Measurements from ENCODE around the gene WFIKKN2.
"Not testable (repeated sequence)": the region's sequence is repeated elsewhere in the genome, so short reads cannot be mapped to it uniquely, and the experiment has no call there.

Gene WFIKKN2

DNA sequence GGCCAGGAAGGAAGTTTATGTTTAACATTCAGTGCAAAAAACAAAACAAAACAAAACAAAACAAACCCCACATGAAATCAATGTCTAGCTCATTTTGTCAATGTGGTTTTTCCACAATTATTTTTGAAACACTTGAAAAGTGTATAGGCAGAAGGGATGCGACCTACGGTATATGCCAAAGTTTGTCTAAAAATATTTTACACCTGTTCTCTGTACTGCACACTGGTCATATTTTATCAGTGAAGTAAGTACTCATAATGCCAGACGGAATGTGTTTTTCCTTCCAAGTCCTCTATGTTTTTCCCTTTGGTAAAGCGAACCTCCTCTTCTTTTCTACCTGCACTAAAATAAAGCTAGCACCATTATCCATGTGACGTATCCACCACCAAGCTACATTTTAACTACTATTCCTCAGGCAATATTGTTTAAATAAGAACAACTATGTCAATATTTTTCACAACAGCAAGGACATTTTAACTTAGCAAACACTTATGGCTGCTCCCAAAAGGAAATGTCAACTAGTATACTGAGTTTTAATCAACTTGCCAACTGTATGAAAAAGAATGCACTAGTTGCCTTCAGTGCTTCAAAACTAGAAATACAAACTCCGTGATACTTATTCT, 20.4 kb downstream of the WFIKKN2 start:
- DNase-seq, result no peak

DNA sequence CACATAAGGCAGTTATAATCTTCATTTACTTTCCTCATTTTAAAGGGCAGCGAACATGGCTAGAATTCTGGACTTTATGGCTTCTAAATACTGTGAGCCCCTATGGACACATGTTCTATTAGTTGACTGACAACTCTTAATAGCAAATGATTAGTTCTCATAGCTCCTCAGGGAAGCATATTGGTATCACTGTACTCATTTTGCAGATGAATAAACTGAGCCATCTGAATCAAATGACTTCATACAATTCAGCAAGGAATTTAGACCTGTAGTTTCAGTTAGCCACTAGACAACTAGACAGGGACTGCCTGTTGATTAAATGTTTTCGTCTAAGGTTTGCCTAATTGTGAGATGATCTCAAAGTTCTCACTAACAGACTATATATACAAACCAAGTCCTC, 21.0 kb downstream of the WFIKKN2 start:
- DNase-seq, result no peak

DNA sequence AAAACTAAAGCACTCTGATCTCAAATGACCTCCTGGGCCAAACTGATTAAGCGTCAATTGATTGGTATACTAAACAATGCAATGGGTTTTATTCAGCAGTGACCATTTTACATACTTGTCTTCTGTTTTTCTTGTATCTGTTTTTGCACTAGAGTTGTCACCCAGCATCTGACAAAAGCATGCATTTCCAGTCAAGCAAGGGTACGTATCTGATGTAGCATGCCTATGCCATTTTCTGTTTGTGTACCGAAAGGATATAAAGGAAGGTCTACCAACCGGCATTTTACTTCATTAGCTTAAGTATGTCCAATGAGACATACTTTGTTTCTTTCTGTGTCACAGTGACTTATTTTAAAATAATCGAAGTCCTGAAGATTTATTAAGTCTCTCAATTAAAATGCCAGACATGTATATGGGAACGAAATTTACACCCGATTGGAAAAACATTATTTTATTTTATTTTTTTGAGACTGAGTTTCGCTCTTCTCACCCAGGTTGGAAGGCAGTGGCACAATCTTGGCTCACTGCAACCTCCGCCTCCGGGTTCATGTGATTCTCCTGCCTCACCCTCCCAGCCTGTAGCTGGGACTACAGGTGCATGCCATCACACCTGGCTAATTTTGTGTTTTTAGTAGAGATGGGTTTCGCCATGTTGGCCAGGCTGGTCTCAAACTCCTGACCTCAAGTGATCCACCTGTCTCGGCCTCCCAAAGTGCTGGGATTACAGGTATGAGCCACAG, 23.3 kb downstream of the WFIKKN2 start:
- DNase-seq, result no peak

DNA sequence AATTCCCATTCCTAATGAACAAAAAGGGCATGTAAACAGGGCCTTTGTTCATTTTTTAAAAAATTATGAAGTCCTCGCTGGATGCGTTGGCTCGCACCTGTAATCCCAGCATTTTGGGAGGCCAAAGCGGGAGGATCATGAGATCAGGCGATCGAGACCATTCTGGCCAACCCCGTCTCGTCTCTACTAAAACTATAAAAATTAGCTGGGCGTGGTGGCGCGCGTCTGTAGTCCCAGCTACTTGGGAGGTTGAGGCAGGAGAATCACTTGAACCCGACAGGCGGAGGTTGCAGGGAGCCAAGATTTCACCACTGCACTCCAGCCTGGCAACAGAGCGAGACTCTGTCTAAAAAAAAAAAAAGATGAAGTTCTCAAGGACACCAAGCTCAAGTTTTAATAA, 24.3 kb downstream of the WFIKKN2 start:
- not testable (repeated sequence) for DNase-seq

DNA sequence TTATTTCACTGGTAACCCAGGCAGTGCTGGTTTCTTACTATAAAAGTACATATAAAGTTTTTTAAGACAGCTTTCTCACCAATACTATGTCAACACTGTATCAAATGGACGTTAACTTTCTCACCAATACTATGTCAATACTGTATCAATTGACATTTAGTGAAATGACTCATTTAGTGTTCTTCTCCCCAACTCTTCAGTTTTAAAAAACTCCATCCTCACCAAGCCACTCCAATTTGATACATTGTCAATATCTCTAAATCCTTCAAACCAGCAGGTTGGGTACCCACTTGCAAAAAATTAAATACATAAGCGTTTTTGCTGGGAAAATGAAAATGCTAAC, 25.9 kb downstream of the WFIKKN2 start:
- DNase-seq, result no peak

DNA sequence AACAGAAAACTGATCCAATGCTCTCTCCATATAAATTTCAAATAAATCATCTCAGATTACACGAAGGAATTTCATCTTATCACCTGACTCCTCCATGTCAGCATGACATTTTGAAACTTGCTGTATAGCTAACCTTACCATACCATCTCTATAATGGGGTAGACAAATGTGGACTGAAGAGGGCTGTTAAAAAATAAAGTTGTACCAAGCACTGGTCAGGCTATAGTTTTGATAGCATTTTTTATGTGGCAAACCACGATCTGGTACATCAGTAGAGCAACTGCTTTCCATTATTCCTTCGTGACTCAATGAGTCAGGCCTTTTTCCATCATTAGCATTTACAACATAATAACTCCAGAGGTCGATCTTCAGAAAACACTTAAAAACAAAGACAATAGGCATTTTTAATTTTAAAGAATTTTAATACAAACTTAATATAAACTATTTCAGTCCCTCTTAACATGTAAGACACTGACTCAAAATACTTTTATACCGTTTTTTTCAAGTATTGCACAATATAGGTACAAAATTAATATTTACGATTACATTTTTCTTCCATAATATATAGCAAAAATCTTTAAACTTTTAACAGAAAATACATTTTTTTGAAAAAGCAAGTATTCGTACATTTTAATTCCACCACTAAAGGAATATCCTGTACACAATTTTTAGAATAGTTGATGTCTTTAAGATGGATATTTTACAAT, 26.6 kb downstream of the WFIKKN2 start:
- no peak for DNase-seq

DNA sequence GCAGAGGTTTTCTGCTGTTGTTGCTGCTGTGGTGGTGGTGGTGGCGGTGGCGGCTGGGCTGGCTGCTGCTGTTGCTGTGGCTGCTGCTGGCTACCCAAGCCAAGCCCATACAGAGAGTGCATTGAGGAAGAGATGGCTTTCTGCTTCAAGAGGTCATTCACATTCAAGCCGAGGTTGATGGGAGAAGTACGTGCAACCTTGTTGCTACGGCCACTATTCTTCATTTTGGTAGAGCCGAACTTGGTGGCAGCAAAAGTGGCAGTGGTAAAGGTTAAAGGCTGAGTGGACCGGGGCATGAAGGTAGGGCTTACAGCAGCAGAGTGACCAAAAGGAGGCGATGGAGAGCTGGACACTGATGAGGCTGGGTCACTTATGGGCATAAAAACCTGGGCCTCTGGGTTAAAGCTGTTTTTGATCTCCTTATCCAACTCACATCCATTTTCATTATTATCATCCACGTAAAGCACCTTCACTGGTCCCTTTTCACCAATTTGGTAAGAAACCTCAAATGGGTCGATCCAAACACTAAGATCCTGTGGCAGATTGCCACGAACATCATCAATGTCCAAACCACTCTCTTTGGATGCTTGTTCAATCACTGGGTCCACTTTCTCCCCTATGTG, 27.9 kb downstream of the WFIKKN2 start:
- DNase-seq, result no peak

DNA sequence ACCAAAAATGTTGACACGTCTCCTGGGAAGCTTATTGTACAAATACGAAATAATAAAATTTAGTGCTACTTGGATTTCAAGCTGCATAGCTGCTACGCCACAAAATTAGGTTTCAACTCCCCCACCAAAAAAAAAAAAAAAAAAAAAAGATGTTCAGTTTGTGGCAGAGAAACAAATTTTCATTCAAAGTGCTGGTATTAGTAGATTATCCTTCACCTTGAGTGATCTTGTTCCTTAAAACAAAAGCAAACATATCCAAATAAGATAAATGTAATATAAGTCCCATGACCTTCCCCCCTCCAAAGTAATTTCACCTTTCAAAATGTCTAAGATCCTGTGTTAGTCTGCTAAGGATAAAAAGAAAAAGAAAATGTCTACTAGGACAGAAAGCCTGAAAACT, 28.5 kb downstream of the WFIKKN2 start:
- DNase-seq, result no peak

DNA sequence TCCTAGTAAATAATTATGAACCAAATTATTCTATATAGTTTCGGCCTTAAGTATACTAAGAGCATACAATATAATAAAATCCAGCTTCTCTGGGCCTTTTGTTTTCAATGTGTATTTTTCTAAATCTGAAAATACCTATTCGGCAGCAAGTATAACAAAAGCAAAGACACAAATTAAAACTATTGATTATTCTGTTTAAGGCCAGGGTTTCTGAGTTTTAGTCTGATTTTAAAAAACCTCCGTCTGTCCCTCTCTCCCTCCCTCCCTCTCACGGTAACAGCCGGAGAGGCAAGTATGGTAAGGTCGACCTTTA, 29.3 kb downstream of the WFIKKN2 start:
- DNase-seq, result no peak

DNA sequence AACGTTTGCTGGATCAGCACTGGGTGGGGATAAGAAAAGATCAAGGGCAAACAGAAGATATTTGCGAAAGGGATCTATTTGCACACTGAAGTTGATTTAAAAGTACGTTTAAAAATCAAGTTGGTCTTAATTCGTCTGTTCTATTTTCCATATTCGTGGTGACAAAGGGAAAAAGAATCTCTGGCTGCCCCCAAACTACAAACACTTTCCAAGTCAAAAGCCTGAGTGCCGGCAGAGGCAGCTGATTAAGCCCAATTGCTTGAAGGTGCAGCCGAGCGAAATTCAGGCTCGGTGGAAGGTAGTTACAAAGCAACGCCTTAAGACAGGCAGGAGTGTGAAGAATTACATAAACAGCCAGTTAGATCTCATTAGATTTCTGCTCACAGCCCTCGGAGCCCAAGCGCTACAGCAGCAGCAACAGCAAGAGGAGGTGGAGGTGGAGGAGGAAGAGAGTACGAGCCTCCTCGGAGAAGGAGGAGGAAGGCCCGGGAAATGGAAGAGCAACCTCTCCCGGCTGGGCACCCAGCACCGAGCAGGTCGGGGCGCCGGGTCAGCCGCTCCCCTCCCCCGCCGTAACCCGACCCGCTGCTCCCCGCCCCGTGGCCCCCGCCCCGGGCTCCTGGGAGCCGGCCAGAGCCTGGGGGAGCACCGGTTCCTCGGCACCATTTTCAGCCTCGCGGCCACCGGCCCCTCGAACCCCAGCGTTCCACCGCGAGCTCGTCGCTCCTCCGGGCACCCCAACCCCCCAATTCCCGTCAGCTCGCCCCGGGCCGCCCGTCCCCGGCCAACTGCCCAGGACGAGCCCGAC, 29.9 kb downstream of the WFIKKN2 start:
- DNase-seq, result peak; percentile 46

DNA sequence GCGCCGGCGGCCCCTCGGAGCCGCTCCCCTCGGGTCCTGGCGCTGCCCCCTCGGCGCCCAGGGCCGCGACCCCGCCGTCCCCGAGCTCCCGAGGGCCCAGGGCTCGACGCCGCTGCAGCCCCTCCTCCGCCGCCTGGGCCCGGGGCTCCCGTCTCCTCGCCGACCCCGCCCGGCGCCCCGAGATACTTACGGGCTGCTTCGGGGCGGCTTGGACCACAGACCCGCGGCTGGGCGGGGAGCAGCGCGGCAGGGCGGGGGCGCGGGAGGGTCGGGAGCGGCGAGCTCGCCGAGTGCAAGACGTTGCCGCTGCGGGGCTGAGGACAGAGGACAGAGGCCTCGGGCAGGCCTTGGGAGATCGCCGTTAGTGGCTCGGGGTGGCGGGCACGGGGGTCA, 30.5 kb downstream of the WFIKKN2 start:
- no peak for DNase-seq

DNA sequence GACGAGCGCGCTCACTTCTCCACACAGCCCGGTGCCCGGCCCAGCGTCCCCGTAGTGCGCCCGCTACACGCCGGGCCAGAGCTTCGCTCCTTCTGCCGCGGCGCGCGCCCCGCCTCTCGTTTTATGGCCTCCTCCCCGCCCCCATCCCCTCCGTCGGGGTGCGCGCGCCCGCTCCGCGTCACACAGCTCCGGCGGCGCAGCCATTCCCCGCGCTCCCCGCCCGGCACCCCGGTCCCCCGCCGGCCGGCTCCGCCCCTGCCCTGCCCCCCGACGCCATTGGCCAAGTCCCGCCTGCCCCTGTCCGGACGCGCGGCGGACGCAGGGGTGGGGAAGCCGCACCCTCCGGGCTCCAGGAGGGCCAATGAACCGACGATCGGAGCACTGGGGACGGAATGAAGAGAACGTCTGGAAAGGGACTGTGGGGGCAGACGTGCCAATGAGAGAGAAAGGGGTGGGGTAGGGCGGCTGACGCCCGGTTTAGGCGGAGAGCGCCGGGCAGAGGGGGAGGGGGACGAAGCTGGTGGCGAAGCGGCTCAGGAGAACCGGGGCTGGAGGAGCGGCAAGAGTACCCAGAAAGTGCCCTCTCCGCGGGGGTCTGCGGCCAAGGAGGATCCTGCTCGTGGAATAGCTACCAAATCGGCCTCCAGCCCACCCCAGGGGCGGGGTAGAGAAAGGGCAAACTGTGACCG, 31.0 kb downstream of the WFIKKN2 start, which contains the start of gene TOB1:
TSS of gene TOB1 (minus strand) at position 94 of the 689 bp plus-strand sequence. CDS start 2,337 bp downstream, outside the sequence.
- peak; percentile 93 for DNase-seq

DNA sequence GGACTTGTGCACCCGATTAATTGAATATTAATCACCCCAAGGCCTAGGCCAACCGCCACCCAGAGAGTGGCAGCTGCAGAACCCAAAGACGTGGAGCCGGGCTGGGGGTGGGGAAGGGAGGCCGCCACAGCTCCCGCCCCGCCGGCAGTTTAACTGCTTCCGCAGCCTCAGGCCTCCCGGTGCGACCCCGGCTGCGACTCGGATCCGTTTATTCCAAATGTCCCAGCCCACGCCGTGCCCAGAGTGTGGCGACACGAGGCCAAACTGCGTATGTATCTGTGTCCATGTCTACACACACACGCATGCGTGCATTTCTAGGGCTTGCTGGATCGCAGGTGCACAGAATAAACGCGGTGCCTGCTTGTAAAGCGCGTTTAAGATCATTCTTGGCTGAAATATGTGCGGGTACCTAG, 31.6 kb downstream of the WFIKKN2 start:
- peak; percentile 96 for DNase-seq

DNA sequence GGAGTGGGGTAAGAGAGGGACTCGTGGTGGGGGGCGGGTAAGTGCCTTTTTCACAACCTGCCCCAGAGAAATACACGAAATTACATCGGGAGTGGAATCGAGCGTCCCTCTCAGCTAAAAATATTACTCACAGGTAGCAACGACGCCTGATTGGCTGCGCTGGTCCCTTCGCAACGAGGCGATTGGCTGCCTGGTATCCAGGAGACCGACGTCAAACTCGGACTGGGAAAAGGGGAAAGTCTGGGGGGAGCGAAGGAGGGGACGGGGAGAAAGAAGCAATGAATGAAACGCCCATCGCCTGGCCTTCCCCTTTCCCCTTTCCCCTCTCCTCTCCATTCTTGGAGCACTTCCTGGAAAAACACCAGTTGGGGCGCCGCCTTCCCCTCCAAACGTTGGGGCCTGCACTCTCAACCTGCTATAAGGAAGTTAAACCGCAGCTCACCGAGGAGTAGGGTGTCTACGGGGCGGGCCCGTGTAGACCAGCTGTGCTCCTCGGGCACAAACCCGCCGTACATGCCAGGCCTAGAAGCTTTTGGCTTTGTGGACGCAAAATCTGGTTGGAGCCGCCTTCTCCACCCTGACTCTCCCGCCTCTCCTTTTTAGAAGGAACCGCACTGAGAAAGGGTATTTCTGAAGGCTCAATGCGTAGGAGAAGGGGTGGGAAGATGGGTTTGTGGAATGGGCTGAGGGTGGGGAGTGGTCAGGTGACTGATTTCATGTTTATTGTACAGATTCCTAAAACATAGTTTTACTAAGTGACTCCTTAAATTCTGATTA, 32.2 kb downstream of the WFIKKN2 start:
- DNase-seq, result peak; percentile 96

DNA sequence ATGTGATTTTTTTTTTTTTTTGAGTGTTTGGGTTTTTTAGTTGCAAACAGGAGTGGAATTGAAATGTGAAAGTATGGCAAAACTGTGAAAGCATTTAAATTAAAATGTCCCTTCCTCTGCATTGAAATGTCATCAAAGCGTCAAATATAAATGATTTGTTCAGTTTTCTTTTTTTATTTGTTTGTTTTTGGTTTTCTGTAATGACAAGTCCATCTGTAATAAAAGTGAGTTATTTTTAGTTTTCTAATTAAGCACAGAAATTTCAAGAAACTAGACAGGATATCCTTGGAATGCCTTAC, 32.7 kb downstream of the WFIKKN2 start:
- DNase-seq, result no peak

DNA sequence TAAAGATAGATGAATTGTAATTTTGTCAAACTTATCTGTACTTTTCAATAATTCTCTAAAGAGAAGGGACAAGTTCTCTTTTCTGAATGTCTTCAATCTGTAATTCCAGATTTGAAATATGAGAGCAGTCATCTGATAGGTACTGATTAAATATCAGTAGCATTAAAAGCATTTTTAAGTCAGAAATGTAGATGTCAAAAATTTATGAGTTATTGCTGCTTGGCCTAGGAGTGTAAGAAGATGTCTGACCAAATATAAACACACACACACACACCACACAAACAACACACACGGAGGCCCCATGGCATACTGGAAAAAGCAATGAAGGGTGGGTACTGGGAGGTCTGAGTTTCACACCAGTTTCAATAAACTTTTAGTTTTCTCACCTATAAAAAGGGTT, 33.2 kb downstream of the WFIKKN2 start:
- no peak for DNase-seq

DNA sequence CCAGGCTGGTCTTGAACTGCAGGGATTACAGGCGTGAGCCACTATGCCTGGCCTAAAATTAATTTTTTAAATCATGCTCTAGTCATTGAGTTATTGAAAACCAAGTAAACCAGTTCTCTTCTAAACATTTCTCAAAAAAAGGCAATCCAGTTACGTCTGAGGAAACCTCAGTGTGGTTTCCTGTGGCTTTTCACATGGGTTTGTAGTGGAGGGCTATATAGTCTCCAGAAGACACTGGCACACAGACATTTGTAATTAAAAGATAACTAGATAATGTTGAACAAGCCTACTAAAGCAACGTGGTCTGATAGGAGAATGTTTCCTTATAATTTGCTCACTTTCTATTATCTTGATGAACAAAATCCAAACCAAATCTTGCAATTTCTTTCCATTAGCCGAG, 36.0 kb downstream of the WFIKKN2 start:
- no peak for DNase-seq

DNA sequence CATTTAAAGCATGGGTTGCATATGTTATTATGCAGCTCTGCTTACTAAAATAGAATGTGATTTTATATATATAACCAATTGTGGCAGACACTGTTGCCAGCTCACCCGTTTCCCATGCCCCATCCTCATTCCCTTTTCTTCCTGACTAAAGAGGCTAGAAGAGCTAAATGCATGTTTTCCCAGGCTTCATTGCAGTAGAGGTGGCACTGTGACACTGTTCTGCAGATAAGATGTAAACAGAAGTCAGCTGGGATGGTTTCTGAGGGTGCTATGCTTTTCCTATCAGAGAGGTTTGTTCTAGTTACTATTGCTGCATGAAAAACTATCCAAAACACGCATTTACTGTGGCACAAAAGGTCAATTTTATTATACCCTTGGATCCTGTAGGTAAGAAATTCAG, 36.5 kb downstream of the WFIKKN2 start:
- no peak for DNase-seq

DNA sequence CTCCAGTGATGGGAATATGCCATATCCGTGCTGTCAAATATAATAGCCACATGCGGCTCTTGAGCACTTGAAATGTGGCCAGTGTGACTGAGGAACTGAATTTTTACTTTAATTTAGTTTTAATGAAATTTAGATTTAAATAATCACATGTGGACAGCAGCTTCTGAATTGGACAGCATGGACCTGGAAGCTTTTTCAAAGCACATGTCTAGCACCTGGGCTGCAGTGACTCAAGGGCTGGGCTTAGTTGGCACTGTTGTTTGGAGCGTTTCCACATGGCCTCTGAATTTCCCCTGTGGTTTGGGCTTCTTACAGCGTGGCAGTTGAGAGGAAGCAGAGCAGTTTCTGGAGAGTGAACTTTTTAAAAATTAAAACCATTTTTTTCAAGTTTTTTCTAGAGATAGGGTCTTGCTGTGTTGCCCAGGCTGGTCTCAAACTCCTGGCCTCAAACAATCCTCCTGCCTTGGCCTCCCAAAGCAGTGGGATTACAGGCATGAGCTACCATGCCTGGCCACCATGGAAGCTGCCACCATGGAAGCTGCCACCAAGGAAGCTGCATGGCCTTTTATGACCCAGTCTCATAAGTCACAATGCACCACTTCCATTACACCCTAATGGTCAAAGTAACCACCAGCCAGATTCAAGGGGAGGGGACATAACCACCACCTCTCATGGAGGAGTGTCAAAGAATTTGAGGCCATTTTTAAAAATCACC, 37.5 kb downstream of the WFIKKN2 start:
- no peak for DNase-seq

DNA sequence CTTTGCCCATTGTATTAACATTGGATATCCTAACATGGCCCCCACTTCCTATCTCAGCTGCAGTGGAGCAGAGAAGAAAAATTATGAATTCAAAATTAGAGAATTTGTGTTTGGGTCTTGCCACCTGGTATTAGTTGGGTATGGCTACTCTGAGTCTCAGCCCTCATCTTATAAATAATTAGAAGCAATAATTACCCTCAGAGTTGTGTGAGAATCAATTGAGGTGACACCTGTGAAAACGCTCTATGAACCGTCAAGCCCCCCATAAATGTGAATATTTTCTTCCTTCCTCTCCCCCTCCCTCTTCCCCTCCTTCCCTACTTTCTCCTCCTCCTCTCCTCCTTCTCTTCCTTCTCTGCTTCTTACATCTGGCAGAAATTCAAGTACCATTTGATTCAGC, 39.7 kb downstream of the WFIKKN2 start:
- no peak for DNase-seq

DNA sequence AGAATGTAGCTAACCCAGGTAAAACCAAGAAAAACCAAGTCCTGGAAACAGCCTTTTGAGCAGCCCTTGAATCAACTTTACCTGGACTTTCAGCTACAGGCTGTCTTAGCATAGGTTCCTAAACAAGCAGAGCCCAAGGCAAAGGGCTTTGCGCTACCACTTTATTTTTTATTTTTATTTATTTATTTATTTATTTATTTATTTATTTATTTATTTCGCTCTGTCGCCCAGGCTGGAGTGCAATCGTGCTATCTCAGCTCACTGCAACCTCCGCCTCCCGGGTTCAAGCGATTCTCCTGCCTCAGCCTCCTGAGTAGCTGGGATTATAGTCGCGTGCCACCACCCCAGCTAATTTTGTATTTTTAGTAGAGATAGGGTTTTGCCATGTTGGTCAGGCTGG, 41.7 kb downstream of the WFIKKN2 start:
- not testable (repeated sequence) for DNase-seq

Measured in NCI-H2227 treated with DMSO at 0.1 percent for 48 hours (cell line).